ENCODE data around the gene GPR153. TPM values are rescaled to one million over a fixed set of nuclear protein-coding genes. Genes with fewer than 3 reads are reported as not detected.

GPR153 gene
- total and polyA plus RNA-seq, 2 of the 8 experiments (the other 6 are each of a cell fraction or from before 2014, with no cell fraction given): 5.7 to 8.1 TPM

DNA sequence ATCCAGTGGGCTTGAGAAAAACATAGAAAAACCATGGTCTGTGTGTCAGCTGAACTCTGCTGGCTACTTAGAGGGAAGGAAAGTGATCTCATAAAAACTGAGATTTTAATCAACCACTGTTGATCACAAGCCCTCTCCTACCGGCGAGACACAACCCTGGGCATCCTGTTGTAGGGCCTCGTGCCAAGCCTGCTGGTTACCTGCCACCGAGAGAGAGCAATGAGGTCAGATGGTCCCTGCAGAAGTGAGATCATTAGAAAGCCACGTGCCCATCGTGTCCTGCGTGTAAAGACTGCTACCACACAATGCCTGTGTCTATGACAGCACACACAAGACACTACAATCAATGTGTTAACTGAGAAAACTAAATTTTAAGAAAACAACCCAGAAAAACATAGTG is 41.7 kb upstream of the GPR153 start (continued):
- TF ChIP-seq, protein P1, sequence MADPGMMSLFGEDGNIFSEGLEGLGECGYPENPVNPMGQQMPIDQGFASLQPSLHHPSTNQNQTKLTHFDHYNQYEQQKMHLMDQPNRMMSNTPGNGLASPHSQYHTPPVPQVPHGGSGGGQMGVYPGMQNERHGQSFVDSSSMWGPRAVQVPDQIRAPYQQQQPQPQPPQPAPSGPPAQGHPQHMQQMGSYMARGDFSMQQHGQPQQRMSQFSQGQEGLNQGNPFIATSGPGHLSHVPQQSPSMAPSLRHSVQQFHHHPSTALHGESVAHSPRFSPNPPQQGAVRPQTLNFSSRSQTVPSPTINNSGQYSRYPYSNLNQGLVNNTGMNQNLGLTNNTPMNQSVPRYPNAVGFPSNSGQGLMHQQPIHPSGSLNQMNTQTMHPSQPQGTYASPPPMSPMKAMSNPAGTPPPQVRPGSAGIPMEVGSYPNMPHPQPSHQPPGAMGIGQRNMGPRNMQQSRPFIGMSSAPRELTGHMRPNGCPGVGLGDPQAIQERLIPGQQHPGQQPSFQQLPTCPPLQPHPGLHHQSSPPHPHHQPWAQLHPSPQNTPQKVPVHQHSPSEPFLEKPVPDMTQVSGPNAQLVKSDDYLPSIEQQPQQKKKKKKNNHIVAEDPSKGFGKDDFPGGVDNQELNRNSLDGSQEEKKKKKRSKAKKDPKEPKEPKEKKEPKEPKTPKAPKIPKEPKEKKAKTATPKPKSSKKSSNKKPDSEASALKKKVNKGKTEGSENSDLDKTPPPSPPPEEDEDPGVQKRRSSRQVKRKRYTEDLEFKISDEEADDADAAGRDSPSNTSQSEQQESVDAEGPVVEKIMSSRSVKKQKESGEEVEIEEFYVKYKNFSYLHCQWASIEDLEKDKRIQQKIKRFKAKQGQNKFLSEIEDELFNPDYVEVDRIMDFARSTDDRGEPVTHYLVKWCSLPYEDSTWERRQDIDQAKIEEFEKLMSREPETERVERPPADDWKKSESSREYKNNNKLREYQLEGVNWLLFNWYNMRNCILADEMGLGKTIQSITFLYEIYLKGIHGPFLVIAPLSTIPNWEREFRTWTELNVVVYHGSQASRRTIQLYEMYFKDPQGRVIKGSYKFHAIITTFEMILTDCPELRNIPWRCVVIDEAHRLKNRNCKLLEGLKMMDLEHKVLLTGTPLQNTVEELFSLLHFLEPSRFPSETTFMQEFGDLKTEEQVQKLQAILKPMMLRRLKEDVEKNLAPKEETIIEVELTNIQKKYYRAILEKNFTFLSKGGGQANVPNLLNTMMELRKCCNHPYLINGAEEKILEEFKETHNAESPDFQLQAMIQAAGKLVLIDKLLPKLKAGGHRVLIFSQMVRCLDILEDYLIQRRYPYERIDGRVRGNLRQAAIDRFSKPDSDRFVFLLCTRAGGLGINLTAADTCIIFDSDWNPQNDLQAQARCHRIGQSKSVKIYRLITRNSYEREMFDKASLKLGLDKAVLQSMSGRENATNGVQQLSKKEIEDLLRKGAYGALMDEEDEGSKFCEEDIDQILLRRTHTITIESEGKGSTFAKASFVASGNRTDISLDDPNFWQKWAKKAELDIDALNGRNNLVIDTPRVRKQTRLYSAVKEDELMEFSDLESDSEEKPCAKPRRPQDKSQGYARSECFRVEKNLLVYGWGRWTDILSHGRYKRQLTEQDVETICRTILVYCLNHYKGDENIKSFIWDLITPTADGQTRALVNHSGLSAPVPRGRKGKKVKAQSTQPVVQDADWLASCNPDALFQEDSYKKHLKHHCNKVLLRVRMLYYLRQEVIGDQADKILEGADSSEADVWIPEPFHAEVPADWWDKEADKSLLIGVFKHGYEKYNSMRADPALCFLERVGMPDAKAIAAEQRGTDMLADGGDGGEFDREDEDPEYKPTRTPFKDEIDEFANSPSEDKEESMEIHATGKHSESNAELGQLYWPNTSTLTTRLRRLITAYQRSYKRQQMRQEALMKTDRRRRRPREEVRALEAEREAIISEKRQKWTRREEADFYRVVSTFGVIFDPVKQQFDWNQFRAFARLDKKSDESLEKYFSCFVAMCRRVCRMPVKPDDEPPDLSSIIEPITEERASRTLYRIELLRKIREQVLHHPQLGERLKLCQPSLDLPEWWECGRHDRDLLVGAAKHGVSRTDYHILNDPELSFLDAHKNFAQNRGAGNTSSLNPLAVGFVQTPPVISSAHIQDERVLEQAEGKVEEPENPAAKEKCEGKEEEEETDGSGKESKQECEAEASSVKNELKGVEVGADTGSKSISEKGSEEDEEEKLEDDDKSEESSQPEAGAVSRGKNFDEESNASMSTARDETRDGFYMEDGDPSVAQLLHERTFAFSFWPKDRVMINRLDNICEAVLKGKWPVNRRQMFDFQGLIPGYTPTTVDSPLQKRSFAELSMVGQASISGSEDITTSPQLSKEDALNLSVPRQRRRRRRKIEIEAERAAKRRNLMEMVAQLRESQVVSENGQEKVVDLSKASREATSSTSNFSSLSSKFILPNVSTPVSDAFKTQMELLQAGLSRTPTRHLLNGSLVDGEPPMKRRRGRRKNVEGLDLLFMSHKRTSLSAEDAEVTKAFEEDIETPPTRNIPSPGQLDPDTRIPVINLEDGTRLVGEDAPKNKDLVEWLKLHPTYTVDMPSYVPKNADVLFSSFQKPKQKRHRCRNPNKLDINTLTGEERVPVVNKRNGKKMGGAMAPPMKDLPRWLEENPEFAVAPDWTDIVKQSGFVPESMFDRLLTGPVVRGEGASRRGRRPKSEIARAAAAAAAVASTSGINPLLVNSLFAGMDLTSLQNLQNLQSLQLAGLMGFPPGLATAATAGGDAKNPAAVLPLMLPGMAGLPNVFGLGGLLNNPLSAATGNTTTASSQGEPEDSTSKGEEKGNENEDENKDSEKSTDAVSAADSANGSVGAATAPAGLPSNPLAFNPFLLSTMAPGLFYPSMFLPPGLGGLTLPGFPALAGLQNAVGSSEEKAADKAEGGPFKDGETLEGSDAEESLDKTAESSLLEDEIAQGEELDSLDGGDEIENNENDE (IDR thresholded peaks at IDR 0.05; ENCODE audit: insufficient replicate concordance, low read length): no peak
- no peak for TF ChIP-seq EGR1 (IDR thresholded peaks at IDR 0.05; ENCODE audit: borderline replicate concordance, low read depth, low read length)
- TF ChIP-seq ATF2 (IDR thresholded peaks at IDR 0.05; ENCODE audit: low read length): no peak

Data from H1 (cell line).